HCEC 1CT (cell line): ENCODE data around the gene CACNG5.
"Not testable (repeated sequence)": the region's sequence is repeated elsewhere in the genome, so short reads cannot be mapped to it uniquely, and the experiment has no call there.

Experiments used
- DNase-seq: peaks from one replicate; pipeline ENCODE4 v3.0.0-alpha.2; 2017

The CACNG5 gene

DNA sequence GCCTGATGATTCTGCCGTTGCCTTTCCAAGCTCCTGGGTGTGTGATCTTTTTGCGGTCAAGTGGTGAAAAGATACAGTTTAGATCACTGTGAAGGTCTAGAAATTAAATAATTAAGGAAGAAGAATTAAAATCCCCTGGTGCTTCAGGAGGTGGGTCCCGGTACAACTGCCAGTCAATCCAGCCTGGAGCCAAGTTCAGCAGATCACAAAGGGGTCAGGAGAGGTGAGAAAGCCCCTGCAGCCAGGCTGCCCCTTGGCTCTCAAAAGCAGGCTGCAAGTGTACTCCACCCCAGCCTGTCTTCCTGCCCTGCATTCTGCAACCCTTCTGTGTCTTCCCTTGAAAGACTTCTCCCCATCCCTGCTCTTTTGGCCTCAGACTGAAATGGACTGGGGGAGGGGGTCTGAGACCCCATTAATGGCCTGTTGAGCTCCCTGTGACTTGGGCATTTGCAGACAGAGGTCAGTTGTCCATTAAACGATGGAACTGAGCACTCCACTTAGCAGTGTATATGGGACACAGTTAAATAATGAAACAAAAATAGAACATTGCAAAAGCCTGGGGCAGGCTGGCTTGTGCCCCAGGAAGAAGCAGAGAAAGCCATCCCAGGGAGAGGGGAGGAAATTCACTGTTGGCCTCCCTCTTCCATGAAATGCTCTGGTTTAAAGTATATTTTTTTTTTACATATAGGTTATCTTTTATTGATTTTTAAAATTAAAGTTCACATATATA is 15.1 kb downstream of the CACNG5 start:
- DNase-seq, result no peak

DNA sequence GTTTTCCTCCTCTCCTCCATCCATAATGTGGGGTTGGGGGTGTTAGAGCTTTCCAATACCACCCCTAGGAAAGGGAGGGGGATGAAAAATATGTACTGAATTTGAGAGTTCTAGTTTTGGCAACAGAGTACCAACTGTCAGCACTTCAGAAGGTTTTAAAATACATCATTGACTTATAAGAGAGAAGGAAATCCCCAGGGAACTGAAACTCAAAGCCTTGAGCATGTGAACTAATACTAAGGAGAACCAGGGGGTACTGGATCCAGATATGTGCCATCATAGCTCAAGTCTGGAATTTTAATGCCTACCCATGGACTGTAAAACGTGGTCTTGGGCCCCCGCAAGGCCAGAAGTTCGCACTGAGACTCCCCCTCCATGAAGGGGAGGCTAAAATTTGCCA is 15.8 kb downstream of the CACNG5 start:
- no peak for DNase-seq

DNA sequence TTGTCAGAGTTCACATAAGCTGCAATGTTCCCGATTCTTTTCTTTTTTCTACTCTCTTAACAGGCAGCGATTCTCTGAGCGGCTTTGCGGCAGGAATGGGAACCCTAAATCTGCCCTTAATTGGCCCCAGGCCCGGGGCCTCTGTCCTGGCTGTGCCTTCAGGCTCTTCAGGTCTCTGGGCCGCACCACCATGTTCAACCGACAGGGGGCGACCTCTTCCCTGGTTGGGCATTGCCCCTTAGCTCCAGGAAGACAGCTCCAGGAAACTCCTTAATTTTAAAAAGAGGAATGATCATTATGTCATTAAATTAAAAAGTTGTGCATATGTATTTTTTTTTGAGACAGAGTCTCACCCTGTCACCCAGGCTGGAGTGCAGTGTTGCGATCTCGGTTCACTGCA is 20.3 kb downstream of the CACNG5 start:
- DNase-seq, result no peak

DNA sequence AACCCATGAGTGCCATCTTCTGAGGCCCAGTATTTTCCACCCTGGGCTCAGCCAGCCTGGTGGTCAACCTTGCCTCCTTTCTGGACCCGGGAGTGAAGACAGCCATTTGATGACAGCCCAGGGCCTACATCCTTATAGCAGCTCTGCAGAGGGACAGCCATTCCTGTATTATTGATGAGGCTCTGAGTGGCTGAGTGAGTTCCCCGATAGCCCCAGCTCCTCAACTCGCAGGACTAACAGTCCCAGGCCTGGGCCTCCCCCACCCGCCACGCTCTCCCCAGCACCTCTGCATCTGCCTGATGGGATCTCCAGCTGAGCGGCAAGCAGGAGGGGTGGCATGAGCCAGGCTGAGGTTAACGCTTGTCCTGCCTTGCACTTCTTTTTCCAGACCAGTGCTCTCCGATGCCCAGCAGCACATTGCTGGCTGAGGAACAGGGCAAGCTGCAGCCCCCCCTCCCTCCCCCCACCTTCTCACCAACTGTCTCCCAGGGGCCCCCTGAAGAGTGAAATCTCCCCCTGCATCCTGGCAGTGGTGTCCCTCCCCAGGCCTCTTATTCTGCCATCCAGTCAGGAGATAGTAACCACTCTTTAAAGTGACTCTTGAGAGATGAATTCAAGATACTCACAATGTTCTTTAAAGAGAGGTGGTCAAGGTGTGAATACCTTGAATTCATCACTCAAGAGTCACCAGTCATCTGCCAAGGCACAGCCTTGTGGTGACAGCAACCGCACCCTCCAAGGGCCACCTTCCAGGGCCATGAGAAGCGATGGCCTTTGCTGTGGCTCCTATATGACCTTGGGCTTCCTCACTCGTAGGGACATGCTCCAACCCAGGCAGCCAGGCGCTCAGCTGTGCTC is 23.5 kb downstream of the CACNG5 start:
- DNase-seq, result no peak

DNA sequence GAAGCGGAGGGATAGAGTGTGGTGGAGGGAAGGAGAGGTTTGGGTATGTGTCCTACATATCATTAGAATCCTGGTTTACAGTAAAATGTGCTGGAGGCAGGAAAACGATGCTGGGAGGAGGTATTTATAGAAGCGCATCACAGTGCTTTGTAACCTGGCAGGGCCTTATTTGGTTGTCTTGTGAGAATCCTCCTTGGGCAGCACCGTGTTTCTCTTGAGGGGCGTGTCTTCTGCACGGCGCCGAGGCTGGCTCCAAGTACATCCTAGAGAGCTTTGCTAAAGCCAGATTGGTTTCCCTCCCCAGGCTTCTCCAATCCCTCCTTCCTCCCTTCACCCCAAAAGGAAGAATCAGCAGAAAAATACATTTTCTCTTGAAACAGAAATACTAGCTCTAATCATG is 24.4 kb downstream of the CACNG5 start:
- no peak for DNase-seq

DNA sequence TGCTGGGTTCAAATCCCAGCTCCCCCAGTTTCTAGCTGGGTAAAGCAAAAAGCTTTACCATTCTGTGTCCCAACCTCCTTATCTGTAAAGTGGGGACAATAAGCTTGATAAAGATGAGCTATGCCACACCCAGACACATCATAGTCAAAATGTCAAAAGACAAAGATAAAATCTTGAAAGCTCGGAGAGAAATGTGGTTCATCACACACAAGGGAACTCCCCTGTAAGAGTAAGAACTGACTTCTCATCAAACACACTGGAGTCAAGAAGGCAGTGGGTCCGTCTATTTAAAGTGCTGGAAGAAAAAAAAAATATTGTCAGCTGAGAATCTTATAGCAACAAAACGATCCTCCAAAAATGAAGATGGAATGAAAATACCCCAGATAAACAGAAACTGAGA is 25.3 kb downstream of the CACNG5 start:
- DNase-seq, result no peak

DNA sequence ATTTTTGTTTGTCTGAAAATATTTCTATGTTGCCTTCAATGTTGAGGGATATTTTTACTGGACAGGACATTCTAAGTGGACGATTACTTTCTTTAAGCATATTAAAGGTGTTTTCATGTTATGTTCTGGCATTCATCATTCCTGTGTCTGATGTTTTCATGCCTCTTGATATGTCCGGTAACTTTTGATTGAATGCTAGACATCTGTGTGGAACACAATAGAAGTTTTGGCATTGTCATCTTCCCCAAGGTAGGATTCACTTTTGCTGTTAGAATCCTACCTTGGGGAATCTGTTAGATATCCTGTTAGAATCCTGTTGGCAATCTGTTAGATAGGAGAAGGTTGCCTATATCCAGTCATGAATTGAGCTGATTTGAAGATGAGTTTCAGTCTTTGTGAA is 28.9 kb downstream of the CACNG5 start:
- no peak for DNase-seq

DNA sequence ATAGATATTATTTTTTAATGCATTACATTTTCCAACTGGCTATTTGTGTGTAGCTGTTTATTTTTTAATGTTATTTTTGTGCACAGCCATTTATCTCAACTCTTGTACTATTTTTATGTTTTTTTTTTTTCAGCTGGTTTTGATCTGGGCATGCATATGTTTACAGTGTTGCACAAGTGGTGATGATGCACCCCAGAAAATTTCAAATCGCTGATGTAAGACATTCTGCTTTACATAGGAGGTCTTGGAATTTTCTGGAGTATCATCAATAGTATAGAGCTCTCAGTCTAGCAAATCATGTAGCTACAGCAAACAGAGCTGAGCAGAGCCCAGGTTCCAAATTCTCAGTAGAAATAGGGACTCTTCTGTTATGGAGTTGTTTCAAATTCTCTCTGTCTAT is 30.2 kb downstream of the CACNG5 start:
- DNase-seq, result peak; percentile 34

DNA sequence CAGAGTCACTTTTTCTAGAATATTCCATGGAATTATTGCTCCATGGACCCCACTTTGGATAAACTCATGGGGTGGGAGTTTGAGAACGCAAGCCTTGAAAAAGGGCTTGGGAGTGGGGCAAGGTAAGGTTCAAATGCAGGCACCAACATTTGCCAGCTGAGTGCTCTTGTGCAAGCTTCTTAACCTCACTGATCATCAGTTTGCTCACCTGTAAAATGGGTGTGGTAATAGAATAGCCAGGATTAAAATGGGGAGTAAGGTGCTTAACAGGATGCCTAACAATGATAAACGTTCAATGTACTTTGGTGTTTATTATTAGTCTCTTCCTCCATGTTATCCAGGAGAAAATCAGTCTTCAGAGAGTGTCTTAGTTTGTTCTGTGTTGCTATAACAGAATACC is 39.0 kb downstream of the CACNG5 start:
- no peak for DNase-seq

DNA sequence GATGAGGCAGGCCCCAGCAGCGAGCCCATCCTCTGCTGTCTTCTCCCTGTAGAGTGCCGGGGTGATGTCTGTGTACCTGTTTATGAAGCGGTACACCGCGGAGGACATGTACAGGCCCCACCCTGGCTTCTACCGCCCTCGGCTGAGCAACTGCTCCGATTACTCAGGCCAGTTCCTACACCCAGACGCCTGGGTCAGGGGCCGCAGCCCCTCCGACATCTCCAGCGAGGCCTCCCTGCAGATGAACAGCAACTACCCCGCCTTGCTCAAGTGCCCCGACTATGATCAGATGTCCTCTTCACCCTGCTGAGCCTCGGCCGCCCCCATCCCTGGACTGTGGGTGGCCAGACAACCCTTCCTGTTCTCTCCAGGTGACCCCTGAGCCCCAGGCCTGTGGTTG is 50.0 kb downstream of the CACNG5 start:
- no peak for DNase-seq

DNA sequence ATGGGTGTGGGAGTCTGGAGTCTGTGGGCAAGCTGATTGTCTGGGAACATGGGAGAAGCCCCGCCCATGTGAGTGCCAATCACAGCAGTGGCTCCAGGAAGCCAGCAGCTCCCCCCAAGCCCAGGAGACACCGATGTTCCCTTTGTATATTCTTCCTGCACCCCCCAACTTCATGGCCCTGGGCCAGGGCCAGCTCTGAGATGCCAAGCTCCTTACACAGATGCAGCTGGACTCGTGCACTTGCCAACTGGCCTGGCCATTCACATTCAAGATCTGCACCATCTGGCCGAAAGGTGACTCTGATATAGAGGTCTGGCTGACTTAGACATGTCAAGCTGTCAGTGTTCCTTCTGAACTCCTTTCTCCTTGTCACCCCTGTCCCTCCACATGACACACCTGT is 50.5 kb downstream of the CACNG5 start:
- DNase-seq, result no peak

DNA sequence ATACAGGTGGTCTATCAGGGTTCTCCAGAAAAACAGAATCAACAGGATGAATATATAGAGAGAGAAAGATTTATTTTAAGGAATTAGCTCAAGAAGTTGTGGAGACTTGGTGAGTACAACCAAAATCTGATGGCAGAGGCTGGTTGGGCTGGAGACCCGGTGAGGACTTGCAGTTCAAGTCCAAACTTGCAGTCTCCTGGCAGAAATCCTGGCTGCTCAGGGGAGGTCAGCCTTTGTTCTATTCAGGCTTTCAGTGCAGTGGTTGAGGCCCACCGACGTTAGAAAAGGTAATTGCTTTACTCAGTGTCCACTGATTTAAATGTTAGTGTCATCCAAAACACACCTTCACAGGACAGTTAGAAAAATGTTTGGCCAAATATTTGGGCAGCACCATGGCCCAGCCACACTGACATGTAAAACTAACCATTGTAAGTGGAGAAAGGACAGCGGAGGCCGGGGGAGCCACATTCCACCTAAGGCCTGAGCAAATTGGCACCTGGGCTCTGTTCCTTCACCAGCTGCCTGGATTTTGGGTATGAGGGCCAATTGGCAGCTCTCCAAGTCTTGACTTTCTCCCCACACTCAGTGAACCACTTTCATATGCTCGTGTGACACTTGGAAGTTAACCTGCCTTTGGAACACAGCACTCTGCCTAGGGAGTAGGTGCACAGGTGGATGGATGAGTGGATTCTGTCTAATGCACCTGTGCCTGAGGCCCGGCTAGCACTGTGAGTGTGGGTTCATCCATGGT is 54.7 kb downstream of the CACNG5 start:
- DNase-seq, result no peak

DNA sequence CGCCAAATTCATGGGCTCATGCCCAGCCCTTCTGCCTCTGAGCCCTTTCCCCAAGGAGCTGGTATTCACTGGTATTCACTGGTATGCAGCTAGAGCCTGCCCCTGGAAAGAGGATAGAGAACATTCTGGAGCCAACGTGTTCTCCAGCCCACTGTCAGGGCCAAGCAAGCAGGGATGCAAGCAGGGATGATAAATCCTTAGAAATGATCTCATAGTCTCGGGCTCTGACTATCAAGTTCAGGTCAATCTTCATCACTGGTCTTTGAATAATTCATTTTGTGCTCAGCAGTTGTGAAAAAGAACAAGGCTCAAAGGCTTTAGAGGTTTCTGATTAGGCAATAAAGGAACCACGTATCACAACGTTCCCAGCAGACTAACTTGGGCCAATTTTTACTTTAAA is 57.3 kb downstream of the CACNG5 start:
- no peak for DNase-seq

DNA sequence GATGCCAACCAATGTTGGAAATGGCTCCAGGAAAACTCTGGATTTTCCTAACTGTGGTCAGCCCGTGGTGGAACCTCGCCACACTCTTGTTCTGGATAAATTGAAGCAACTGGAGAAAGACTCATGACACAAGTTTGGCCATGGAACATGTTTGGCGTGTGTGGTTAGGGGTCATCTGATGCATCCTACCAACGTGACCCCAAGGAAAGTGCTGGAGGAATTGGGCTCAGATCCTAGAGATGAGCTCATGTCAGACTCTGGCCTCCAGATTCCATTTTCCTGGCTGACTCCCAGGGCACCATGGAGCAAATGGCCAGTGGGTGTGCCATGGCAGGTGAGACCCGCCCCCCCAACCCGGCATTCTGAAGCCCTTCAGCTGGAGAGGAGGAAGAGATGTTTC is 58.5 kb downstream of the CACNG5 start:
- no peak for DNase-seq

DNA sequence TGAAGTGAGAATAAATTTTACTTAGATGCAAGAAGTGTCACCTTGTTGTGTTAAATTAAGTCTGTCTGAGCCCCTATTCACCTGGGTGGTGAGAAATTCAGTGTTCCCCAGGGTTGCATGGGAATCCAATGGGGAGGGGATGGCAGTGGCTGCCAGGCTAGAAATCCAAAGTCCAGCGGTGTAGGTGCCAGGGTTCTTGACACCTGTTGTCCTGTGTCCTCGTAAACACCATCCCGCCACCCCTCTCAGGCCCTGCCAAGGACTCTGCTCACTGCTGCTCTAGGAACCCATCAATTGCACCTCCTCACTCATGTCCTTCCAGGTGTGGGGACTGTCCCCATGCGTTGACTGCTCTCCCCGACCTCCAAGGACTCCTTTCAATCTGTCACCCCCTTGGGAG is 58.9 kb downstream of the CACNG5 start:
- DNase-seq, result no peak

DNA sequence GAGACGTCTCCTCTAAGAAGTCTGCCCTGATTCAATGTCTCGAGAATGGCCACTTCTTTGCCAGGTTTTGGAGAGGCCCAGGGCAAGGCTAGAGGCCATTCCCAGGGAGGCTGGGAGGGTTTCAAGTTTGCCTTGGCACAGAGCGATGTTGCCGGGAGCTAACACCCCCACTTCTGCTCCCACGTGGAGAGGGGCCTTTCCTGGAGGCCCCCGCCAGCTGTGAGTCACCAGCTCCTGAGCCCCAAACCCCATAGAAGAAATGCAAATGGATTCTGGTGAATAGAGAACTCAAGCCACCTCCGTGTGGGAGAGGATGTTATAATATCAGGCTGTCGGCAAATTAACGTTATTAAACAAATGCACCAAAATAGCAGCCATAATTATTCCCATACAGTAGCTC is 62.2 kb downstream of the CACNG5 start:
- DNase-seq, result no peak

DNA sequence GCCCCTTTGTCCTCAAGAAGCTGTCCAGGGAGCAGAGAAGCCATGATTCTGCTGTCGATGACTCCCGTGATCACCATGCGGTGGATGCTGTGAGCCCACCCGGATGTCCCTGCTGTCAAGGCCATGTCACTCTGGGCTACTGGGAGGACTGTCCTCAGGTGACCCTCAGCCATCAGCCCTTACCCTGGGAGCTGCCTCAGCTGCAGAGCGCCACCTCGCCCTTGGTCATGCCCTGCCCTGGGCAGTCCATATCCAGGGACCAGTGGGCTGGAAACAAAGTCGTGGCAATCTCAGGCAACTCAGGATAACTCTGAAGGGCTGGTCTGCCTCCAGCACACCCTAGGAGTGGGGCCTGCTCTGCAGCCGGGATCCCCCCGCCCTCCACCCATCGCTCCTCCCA is 63.6 kb downstream of the CACNG5 start:
- no peak for DNase-seq

DNA sequence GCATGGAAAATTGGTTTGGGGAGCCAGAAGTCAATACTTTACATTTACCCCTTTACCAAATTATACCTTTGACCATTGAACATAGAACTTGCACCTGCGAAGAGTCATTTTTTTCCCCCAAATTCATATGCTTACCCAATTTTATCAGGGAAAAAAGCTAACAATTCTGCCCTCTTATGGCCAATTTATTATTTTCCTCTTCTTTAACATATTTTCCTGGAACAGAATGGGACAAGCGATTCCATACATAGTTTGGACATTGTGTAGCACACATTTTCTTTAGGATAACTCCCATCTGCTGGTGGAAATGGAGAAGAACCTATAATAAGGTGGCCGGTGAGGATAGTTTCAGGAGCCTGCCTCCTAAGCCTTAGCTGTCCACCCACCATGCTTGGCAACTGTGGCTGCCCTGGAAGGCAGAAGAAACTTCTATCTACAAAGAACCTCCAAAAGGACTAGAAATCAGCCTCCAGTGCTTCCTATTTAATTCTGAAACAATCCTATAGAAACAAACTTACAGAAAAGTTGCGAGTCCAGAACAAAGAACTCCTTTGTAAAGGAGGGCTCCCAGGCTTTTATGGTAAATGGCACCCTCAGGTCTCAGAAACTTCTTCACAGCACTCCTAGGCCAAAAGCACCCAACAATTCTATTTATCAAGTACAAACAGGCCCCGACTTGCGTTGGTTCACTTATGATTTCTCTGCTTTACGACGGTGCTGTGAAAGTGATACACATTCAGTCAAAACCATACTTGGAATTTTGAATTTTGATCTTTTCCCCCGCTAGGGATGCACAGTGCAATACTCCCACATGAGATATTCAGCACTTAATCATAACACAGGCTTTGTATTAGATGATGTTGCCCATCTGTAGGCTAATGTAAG is 65.5 kb downstream of the CACNG5 start:
- DNase-seq, result peak; percentile 17

DNA sequence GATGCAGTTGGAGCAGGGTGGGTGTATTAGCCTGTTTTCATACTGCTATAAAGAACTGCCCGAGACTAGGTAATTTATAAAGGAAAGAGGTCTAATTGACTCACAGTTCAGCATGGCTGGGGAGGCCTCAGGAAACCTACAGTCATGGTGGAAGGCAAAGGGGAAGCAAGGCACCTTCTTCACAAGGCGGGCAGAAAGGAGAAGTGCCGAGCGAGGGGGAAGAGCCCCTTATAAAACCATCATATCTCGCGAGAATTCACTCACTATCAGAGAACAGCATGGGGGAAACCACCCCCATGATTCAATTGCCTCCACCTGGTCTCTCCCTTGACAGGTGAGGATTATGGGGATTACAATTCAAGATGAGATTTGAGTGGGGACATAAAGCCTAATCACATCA is 68.4 kb downstream of the CACNG5 start:
- DNase-seq, result not testable (repeated sequence)

DNA sequence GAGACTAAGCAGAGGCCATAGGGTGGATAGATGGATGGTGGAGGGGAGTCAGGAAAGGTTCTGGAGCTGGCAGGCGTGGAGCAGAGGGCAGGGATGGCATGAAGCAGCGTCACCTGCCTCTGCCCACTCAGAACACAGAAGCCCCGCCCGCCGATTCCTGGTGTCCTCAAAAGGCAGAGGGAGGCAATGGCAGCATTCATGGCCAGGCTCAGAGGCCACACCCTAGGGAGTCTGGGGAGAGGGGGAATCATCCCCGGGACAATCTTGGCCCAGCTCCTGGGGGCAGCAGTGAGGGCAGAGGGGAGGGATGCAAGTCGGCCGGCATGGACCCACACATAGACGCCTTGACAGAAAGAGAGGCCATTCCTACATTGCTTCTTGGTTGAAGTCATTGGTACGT is 68.9 kb downstream of the CACNG5 start:
- DNase-seq, result no peak

DNA sequence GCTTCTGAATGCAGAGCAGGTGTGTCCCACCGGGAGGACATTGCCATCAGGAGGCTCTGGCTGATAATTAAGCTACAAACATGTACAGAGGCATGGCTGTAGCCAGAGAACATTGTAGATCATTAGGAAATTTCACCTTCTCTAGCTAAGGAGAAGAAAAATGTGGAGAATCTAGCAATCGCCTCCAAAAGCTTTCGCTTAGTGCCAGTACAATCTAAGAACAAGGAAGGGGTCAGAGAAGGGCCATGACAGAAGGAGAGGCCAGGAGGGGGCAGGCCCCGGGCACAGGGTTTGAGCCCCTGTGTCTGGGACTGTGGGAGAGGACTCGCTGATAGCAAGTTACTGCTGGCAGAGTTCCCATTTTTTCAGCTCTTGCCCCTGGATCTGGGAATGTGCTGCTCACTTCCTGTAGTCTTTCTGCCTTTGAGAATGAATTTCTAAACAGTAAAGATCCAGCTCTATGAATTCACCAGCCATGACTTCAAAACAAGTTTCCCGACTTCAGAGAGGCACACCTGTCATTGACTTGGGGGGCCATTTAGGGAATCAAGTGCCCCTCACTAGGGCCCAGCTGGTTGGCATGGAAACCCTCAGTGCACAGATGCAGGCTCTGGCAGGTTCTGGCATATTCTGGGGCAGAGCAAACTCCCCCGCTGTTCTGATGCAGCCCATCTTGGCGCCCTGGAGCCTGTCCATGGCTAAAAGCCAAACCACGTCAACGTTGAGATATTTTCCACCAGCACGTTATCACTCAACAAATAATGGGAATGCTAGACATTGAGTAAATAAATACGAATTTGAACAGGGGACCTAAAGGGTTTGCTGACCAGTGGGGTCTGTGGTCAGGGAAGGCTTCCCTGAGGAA is 70.1 kb downstream of the CACNG5 start:
- peak; percentile 43 for DNase-seq
